ENCODE data around the gene SIL1.
"Not testable (repeated sequence)": the region's sequence is repeated elsewhere in the genome, so short reads cannot be mapped to it uniquely, and the experiment has no call there.

SIL1 gene

GRCh38 chr5:139019211-139019610 is 179.0 kb downstream of the SIL1 start:
- no peak for DNase-seq

GRCh38 chr5:139017624-139018023 is 180.5 kb downstream of the SIL1 start:
- no peak for DNase-seq

GRCh38 chr5:139016186-139016585 is 182.0 kb downstream of the SIL1 start:
- no peak for DNase-seq

GRCh38 chr5:139014726-139015125 is 183.4 kb downstream of the SIL1 start:
- no peak for DNase-seq

GRCh38 chr5:139012176-139012575 is 186.0 kb downstream of the SIL1 start:
- no peak for DNase-seq

- not testable (repeated sequence) for DNase-seq
Observed at GRCh38 chr5:139011156-139011555, 187.0 kb downstream of the SIL1 start.

GRCh38 chr5:139004374-139005307 is 193.5 kb downstream of the SIL1 start:
- DNase-seq = no peak

- no peak for DNase-seq
Observed at GRCh38 chr5:138999674-139000073, 198.5 kb downstream of the SIL1 start.

GRCh38 chr5:138998521-138998920 is 199.6 kb downstream of the SIL1 start:
- DNase-seq = no peak

- no peak for DNase-seq
Observed at GRCh38 chr5:138996120-138996519, 202.0 kb downstream of the SIL1 start.

GRCh38 chr5:138990986-138991590 is 207.1 kb downstream of the SIL1 start:
- no peak for DNase-seq

- DNase-seq = no peak
Observed at GRCh38 chr5:138989720-138990119, 208.4 kb downstream of the SIL1 start.

- no peak for DNase-seq
Observed at GRCh38 chr5:138986186-138986800, 211.9 kb downstream of the SIL1 start.

- DNase-seq = no peak
Observed at GRCh38 chr5:138985683-138986082, 212.5 kb downstream of the SIL1 start.

- DNase-seq = no peak
Observed at GRCh38 chr5:138985256-138985655, 212.9 kb downstream of the SIL1 start.

- DNase-seq = no peak
Observed at GRCh38 chr5:138983984-138984383, 214.2 kb downstream of the SIL1 start.

GRCh38 chr5:138981586-138981985 is 216.6 kb downstream of the SIL1 start:
- DNase-seq = no peak

GRCh38 chr5:138981131-138981530 is 217.0 kb downstream of the SIL1 start:
- DNase-seq = no peak

- DNase-seq = no peak
Observed at GRCh38 chr5:138980441-138980840, 217.7 kb downstream of the SIL1 start.

- no peak for DNase-seq
Observed at GRCh38 chr5:138979684-138980280, 218.4 kb downstream of the SIL1 start.

- no peak for DNase-seq
Observed at GRCh38 chr5:138978581-138978980, 219.6 kb downstream of the SIL1 start.

GRCh38 chr5:138978080-138978479 is 220.1 kb downstream of the SIL1 start:
- no peak for DNase-seq

- no peak for DNase-seq
Observed at GRCh38 chr5:138975098-138975847, 222.9 kb downstream of the SIL1 start.

Measured in NCI-H748 treated with DMSO at 0.1 percent for 48 hours (cell line).